ENCODE data around the gene ACER2.
A peak's percentile ranks its signal among the peaks of the same experiment; 100 is the strongest.

ACER2 gene

GRCh38 chr9:19490269-19490668 is 81.5 kb downstream of the ACER2 start:
- H3K9me3 ChIP-seq, result no peaks in the 10 kb centered on the region
- peaks cover 80% of the 10 kb centered on the region for H3K27me3 ChIP-seq (ENCODE audit: low read depth)
- in situ Hi-C loops (cut with MboI; ENCODE audit: low sequenced_read_pairs), result no loop called here
- H3K4me1 ChIP-seq, result peaks cover 3% of the 10 kb centered on the region; the same call in 1 of the 2 replicates
- no peak overlapping the region for H3K4me3 ChIP-seq
- DNase-seq (ENCODE audit: low spot score in 2 of 2), result no peak
- H3K36me3 ChIP-seq (replicated peaks), result no peaks in the 10 kb centered on the region

- in situ Hi-C loops (cut with MboI; ENCODE audit: low sequenced_read_pairs), result no loop called here
- H3K4me1 ChIP-seq, result peaks cover 3% of the 10 kb centered on the region; the same call in 1 of the 2 replicates
Observed at GRCh38 chr9:19490828-19491227, 82.0 kb downstream of the ACER2 start.

GRCh38 chr9:19492775-19493173 is 84.0 kb downstream of the ACER2 start:
- in situ Hi-C loops (cut with MboI; ENCODE audit: low sequenced_read_pairs), result no loop called here
- Histone ChIP-seq H3K4me3 (no peak overlapping the region), H3K27me3 (ENCODE audit: low read depth) (peaks cover 78% of the 10 kb centered on the region), H3K36me3 (replicated peaks) (no peaks in the 10 kb centered on the region), H3K4me1 (peaks cover 3% of the 10 kb centered on the region; the same call in 1 of the 2 replicates), H3K9me3 (no peaks in the 10 kb centered on the region)
- no peak for DNase-seq (ENCODE audit: low spot score in 2 of 2)

More at GRCh38 chr9:19490828-19491227, 82.0 kb downstream of the ACER2 start:
- H3K9me3 ChIP-seq, result no peaks in the 10 kb centered on the region
- H3K36me3 ChIP-seq (replicated peaks), result no peaks in the 10 kb centered on the region
- peaks cover 81% of the 10 kb centered on the region for H3K27me3 ChIP-seq (ENCODE audit: low read depth)
- DNase-seq (ENCODE audit: low spot score in 2 of 2), result peak in 1 of 2 experiments; percentile 86
- no peak overlapping the region for H3K4me3 ChIP-seq

- Histone ChIP-seq H3K27me3 (ENCODE audit: low read depth) (peaks cover 77% of the 10 kb centered on the region), H3K4me1 (peaks cover 3% of the 10 kb centered on the region; the same call in 1 of the 2 replicates), H3K36me3 (replicated peaks) (no peaks in the 10 kb centered on the region), H3K4me3 (no peak overlapping the region), H3K9me3 (no peaks in the 10 kb centered on the region)
- DNase-seq (ENCODE audit: low spot score in 2 of 2), result peak; percentile 50 to 64
- in situ Hi-C loops (cut with MboI; ENCODE audit: low sequenced_read_pairs), result no loop called here
Observed at GRCh38 chr9:19493174-19493811, 84.5 kb downstream of the ACER2 start.

- Histone ChIP-seq H3K4me3 (no peak overlapping the region), H3K4me1 (peaks cover 3% of the 10 kb centered on the region; the same call in 1 of the 2 replicates), H3K36me3 (replicated peaks) (no peaks in the 10 kb centered on the region), H3K9me3 (no peaks in the 10 kb centered on the region), H3K27me3 (ENCODE audit: low read depth) (peaks cover 71% of the 10 kb centered on the region)
- no peak for DNase-seq (ENCODE audit: low spot score in 2 of 2)
- in situ Hi-C loops (cut with MboI; ENCODE audit: low sequenced_read_pairs), result no loop called here
Observed at GRCh38 chr9:19493876-19494275, 85.1 kb downstream of the ACER2 start.

DNA sequence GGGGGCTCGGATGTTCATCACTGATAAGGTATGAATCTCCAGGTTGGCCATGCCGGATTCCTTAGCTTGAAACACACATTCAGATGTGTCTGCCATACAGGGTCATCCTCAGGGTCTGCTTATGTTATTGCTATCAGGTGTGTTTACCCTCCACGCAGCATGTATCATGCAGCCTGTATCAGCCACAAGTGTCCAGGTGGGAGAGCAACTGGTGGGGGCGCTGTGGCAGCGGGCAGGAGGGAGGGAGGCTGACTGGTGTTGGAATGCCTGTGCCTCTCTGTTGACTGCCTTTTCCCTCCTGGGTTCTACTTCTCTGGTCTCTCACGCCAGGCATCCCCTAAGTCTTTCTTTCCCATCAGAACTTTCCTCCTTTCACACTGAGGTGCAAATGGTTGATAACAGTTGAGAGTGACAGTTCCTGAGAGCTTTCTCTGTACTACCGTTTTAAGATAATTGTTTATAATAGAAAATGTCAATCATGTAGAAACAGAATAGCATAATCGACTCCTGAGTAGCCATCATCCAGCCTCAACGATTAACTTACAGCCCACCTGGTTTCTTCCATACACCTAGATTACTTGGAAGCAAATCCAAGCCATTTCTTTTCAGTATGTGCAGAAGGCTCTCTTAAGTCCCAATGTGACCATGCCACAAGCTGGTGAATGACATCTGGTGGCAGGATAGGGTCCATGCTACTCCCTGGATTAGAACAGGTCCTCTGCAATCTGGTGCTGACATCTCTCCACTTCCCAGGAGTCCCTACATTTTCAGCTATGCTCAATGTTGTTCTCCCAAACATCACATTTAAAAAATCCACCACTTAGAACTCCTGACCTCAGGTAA is 86.6 kb downstream of the ACER2 start:
- in situ Hi-C loops (cut with MboI; ENCODE audit: low sequenced_read_pairs), result no loop called here
- H3K4me3 ChIP-seq, result no peak overlapping the region
- H3K36me3 ChIP-seq (replicated peaks), result no peaks in the 10 kb centered on the region
- no peaks in the 10 kb centered on the region for H3K9me3 ChIP-seq
- H3K27me3 ChIP-seq (ENCODE audit: low read depth), result peaks cover 56% of the 10 kb centered on the region
- no peak for DNase-seq (ENCODE audit: low spot score in 2 of 2)
- peaks cover 3% of the 10 kb centered on the region; the same call in 1 of the 2 replicates for H3K4me1 ChIP-seq

DNA sequence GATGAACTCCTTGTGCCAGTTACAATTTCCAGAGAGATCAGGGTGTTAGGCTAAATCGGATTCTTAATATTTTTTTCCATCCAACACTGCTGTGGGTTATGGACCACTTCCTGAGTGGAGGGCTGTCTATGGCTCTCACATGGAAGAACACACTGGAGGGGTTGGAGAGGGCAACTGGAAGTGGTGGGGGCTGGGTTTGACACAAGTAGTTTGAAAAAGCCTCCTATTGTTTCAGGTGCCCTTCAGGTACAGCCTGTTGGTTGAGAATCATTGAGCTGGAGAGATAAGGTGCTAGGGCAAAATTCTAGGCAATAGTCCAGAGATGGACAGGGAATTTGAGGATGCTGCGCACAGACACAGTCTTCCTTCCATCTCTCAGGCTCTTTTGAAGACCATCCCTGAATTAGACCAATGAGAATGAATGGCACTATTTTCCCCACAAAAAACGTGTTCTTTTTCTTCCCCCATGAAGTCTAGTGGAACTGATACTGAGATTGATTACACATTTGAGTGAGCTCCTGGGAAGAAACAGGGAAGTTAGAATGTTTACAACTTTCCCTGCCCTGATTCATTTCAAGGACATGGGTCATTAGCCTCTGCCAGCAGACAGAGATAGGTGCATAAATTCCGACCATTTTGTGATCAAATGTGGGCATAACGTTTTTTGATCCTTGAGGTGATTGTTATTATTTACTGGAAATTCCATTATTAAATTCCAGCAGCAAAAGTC is 87.7 kb downstream of the ACER2 start:
- Histone ChIP-seq H3K4me3 (no peak overlapping the region), H3K4me1 (no peaks in the 10 kb centered on the region), H3K27me3 (ENCODE audit: low read depth) (peaks cover 64% of the 10 kb centered on the region), H3K9me3 (no peaks in the 10 kb centered on the region), H3K36me3 (replicated peaks) (no peaks in the 10 kb centered on the region)
- in situ Hi-C loops (cut with MboI; ENCODE audit: low sequenced_read_pairs), result no loop called here
- no peak for DNase-seq (ENCODE audit: low spot score in 2 of 2)

GRCh38 chr9:19497276-19497675 is 88.5 kb downstream of the ACER2 start:
- H3K4me3 ChIP-seq, result no peak overlapping the region
- in situ Hi-C loops (cut with MboI; ENCODE audit: low sequenced_read_pairs), result no loop called here
- H3K4me1 ChIP-seq, result no peaks in the 10 kb centered on the region
- DNase-seq (ENCODE audit: low spot score in 2 of 2), result no peak
- peaks cover 59% of the 10 kb centered on the region for H3K27me3 ChIP-seq (ENCODE audit: low read depth)
- no peaks in the 10 kb centered on the region for H3K9me3 ChIP-seq
- no peaks in the 10 kb centered on the region for H3K36me3 ChIP-seq (replicated peaks)

- Histone ChIP-seq H3K9me3 (no peaks in the 10 kb centered on the region), H3K27me3 (ENCODE audit: low read depth) (peaks cover 59% of the 10 kb centered on the region), H3K4me1 (no peaks in the 10 kb centered on the region), H3K36me3 (replicated peaks) (no peaks in the 10 kb centered on the region), H3K4me3 (no peak overlapping the region)
- in situ Hi-C loops (cut with MboI; ENCODE audit: low sequenced_read_pairs), result no loop called here
- no peak for DNase-seq (ENCODE audit: low spot score in 2 of 2)
Observed at GRCh38 chr9:19498015-19498414, 89.2 kb downstream of the ACER2 start.
